Panc1 (cell line): Measurements from ENCODE around the gene MPRIP.

Experiments used
- TCF7L2 ChIP-seq: IDR thresholded peaks from 2 replicates; pipeline ENCODE4 v1.6.1; 2011; ENCODE audit warnings: mild to moderate bottlenecking, low read depth, low read length, inconsistent platforms
- TF ChIP-seq, protein P1 (sequence below): fragments of 450-650 bp; IDR thresholded peaks from 2 replicates; pipeline ENCODE4 v1.5.1; 2017; ENCODE audit warnings: mild to moderate bottlenecking
- TF ChIP-seq, protein P2 (sequence below), 2 experiments: IDR thresholded peaks; 2 replicates each; pipeline ENCODE4 v1.6.1; 2011 to 2012; ENCODE audit warnings: low read depth in 2 of 2, control low read depth in 1 of 2, low read length in 1 of 2, mild to moderate bottlenecking in 1 of 2, moderate library complexity in 1 of 2; ENCODE audit not compliant: insufficient read depth in 1 of 2

DNA sequence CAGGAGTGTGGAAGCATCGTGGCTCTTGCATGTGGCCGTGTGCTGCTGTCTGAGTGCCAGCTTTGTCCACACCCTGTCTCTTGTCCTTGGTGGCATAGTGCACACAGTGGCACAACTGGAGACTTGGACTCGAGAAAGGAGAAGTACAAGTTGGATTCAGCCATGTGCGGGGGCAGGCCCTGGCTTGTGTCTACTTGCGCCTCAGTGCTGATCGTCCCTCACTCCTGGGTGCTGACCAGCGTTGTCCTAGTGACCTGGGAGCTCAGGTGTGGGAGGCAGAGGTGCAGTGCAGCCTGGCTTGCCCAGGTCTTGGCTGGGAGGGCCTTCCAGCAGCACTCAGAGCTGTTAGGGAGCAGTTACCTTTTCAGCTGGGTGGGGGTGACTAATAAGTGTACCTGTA lies 20.6 kb downstream of the MPRIP start:
- TF ChIP-seq, protein P1, sequence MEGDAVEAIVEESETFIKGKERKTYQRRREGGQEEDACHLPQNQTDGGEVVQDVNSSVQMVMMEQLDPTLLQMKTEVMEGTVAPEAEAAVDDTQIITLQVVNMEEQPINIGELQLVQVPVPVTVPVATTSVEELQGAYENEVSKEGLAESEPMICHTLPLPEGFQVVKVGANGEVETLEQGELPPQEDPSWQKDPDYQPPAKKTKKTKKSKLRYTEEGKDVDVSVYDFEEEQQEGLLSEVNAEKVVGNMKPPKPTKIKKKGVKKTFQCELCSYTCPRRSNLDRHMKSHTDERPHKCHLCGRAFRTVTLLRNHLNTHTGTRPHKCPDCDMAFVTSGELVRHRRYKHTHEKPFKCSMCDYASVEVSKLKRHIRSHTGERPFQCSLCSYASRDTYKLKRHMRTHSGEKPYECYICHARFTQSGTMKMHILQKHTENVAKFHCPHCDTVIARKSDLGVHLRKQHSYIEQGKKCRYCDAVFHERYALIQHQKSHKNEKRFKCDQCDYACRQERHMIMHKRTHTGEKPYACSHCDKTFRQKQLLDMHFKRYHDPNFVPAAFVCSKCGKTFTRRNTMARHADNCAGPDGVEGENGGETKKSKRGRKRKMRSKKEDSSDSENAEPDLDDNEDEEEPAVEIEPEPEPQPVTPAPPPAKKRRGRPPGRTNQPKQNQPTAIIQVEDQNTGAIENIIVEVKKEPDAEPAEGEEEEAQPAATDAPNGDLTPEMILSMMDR: no peak
- TF ChIP-seq, protein P2, sequence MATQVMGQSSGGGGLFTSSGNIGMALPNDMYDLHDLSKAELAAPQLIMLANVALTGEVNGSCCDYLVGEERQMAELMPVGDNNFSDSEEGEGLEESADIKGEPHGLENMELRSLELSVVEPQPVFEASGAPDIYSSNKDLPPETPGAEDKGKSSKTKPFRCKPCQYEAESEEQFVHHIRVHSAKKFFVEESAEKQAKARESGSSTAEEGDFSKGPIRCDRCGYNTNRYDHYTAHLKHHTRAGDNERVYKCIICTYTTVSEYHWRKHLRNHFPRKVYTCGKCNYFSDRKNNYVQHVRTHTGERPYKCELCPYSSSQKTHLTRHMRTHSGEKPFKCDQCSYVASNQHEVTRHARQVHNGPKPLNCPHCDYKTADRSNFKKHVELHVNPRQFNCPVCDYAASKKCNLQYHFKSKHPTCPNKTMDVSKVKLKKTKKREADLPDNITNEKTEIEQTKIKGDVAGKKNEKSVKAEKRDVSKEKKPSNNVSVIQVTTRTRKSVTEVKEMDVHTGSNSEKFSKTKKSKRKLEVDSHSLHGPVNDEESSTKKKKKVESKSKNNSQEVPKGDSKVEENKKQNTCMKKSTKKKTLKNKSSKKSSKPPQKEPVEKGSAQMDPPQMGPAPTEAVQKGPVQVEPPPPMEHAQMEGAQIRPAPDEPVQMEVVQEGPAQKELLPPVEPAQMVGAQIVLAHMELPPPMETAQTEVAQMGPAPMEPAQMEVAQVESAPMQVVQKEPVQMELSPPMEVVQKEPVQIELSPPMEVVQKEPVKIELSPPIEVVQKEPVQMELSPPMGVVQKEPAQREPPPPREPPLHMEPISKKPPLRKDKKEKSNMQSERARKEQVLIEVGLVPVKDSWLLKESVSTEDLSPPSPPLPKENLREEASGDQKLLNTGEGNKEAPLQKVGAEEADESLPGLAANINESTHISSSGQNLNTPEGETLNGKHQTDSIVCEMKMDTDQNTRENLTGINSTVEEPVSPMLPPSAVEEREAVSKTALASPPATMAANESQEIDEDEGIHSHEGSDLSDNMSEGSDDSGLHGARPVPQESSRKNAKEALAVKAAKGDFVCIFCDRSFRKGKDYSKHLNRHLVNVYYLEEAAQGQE (IDR thresholded peaks at IDR 0.05; ENCODE audit: insufficient read depth in 1 of 2, low read depth in 2 of 2, low read length in 1 of 2): no peak
- no peak for TF ChIP-seq TCF7L2
